Astrocyte (in vitro differentiated cells and primary cell): ENCODE results near the gene LDB1. TPM values are rescaled to one million over a fixed set of nuclear protein-coding genes. Genes with fewer than 3 reads are reported as not detected.

Experiments used
- DNase-seq: peaks from one replicate; pipeline ENCODE4 v3.0.0-alpha.2; 2010; ENCODE audit warnings: low read depth
- FAIRE-seq: peaks from 2 replicates; lab custom pipeline; 2011; peaks lifted over from hg19 to GRCh38; lab: Jason Lieb, UNC
- H2AFZ ChIP-seq: 2 replicates; pipeline ENCODE4 v1.6.0; 2012; ENCODE audit warnings: low read depth, low read length, inconsistent platforms
- H3K27ac ChIP-seq: 2 replicates; pipeline ENCODE4 v1.5.1; 2011; ENCODE audit warnings: low read depth, low read length, inconsistent platforms
- H3K27me3 ChIP-seq: 2 replicates; pipeline ENCODE4 v1.6.0; 2011; ENCODE audit warnings: low read length, inconsistent platforms; ENCODE audit not compliant: insufficient read depth
- H3K36me3 ChIP-seq: 2 replicates; pipeline ENCODE4 v1.5.1; 2011; ENCODE audit warnings: low read length, inconsistent platforms; ENCODE audit not compliant: insufficient read depth
- H3K4me1 ChIP-seq: 2 replicates; pipeline ENCODE4 v1.5.1; 2011; ENCODE audit warnings: low read length, inconsistent platforms; ENCODE audit not compliant: insufficient read depth
- H3K4me2 ChIP-seq: 2 replicates; pipeline ENCODE4 v1.6.0; 2012; ENCODE audit warnings: low read length, inconsistent platforms
- H3K4me3 ChIP-seq: 2 replicates; pipeline ENCODE4 v1.5.1; 2011; ENCODE audit warnings: low read depth, mild to moderate bottlenecking, low read length, inconsistent platforms; ENCODE audit not compliant: insufficient read depth
- H3K79me2 ChIP-seq: 2 replicates; pipeline ENCODE4 v1.6.0; 2012; ENCODE audit warnings: mild to moderate bottlenecking, low read length, inconsistent platforms; ENCODE audit not compliant: insufficient read depth
- H3K9ac ChIP-seq: 2 replicates; pipeline ENCODE4 v1.6.0; 2012; ENCODE audit warnings: mild to moderate bottlenecking, low read length, inconsistent platforms
- H3K9me3 ChIP-seq: 2 replicates; pipeline ENCODE4 v1.5.1; 2012; ENCODE audit warnings: low read depth, mild to moderate bottlenecking, low read length, inconsistent platforms; ENCODE audit not compliant: insufficient read depth
- H4K20me1 ChIP-seq: 2 replicates; pipeline ENCODE4 v1.6.0; 2012; ENCODE audit warnings: low read length, inconsistent platforms; ENCODE audit not compliant: insufficient read depth
- H3K27ac Mint-ChIP-seq: one replicate; pipeline ENCODE4 v1.8.0; 2021; ENCODE audit warnings: mild to moderate bottlenecking, mixed read lengths; ENCODE audit not compliant: unreplicated experiment
- H3K27me3 Mint-ChIP-seq: one replicate; pipeline ENCODE4 v1.8.0; 2021; ENCODE audit warnings: low read depth, mixed read lengths; ENCODE audit not compliant: unreplicated experiment
- H3K36me3 Mint-ChIP-seq: one replicate; pipeline ENCODE4 v1.8.0; 2021; ENCODE audit warnings: low read depth, mixed read lengths; ENCODE audit not compliant: unreplicated experiment
- H3K4me1 Mint-ChIP-seq: one replicate; pipeline ENCODE4 v1.8.0; 2021; ENCODE audit warnings: low read depth, mixed read lengths; ENCODE audit not compliant: unreplicated experiment
- H3K4me3 Mint-ChIP-seq: one replicate; pipeline ENCODE4 v1.8.0; 2021; ENCODE audit warnings: mild to moderate bottlenecking, moderate library complexity, mixed read lengths; ENCODE audit not compliant: unreplicated experiment
- H3K9me3 Mint-ChIP-seq: one replicate; pipeline ENCODE4 v1.8.0; 2021; ENCODE audit warnings: mild to moderate bottlenecking, mixed read lengths; ENCODE audit not compliant: unreplicated experiment
- CTCF ChIP-seq: IDR thresholded peaks from 2 replicates; pipeline ENCODE4 v1.5.1; 2011; ENCODE audit warnings: low read depth, mild to moderate bottlenecking, inconsistent platforms, low read length, moderate library complexity; ENCODE audit not compliant: insufficient read depth
- EZH2 ChIP-seq: IDR thresholded peaks from 2 replicates; pipeline ENCODE4 v1.6.1; 2012; ENCODE audit warnings: mild to moderate bottlenecking, low read length, inconsistent platforms; ENCODE audit not compliant: insufficient read depth
- total RNA-seq: library from RNA; stranded (reverse); gene quantifications from 2 replicates; pipeline ENCODE4 v1.2.1, GENCODE V29; 2021

Gene LDB1
- total RNA-seq, 1 donor from 2014 or later, result 134 TPM

- TF ChIP-seq EZH2, result no peak
- no peak for TF ChIP-seq CTCF
- no peaks in the 10 kb centered on the region for H3K9me3 ChIP-seq
- Mint-ChIP-seq H3K4me3 (no peak overlapping the region), H3K36me3 (peaks cover 47% of the 10 kb centered on the region), H3K4me1 (peaks cover 24% of the 10 kb centered on the region), H3K9me3 (no peaks in the 10 kb centered on the region), H3K27me3 (no peaks in the 10 kb centered on the region), H3K27ac (peak overlapping the region; percentile 44)
- no peak overlapping the region for H2AFZ ChIP-seq
- no peaks in the 10 kb centered on the region for H3K27me3 ChIP-seq
- DNase-seq (no peak), FAIRE-seq (no peak)
- H3K9ac ChIP-seq, result no peak overlapping the region
- peaks cover 64% of the 10 kb centered on the region for H3K79me2 ChIP-seq
- peaks cover 10% of the 10 kb centered on the region for H3K4me1 ChIP-seq
- peaks cover 89% of the 10 kb centered on the region for H4K20me1 ChIP-seq
- peaks cover 52% of the 10 kb centered on the region for H3K36me3 ChIP-seq
- H3K27ac ChIP-seq, result no peak overlapping the region
- no peak overlapping the region for H3K4me3 ChIP-seq
- H3K4me2 ChIP-seq, result no peak overlapping the region
Observed at GRCh38 chr10:102157224-102157623, 37.1 kb upstream of the LDB1 start.

- FAIRE-seq (no peak), DNase-seq (no peak)
- H3K27ac ChIP-seq, result no peak overlapping the region
- peaks cover 86% of the 10 kb centered on the region for H4K20me1 ChIP-seq
- no peak overlapping the region for H3K9ac ChIP-seq
- H3K4me1 ChIP-seq, result peaks cover 20% of the 10 kb centered on the region
- peaks cover 27% of the 10 kb centered on the region for H3K4me1 Mint-ChIP-seq
- H3K36me3 Mint-ChIP-seq, result peaks cover 35% of the 10 kb centered on the region
- TF ChIP-seq CTCF (no peak), EZH2 (no peak)
- no peaks in the 10 kb centered on the region for H3K27me3 ChIP-seq
- H3K9me3 ChIP-seq, result no peaks in the 10 kb centered on the region
- peaks cover 36% of the 10 kb centered on the region for H3K36me3 ChIP-seq
- no peaks in the 10 kb centered on the region for H3K9me3 Mint-ChIP-seq
- no peak overlapping the region for H3K4me2 ChIP-seq
- H3K4me3 Mint-ChIP-seq, result peak overlapping the region; percentile 74
- H3K4me3 ChIP-seq, result no peak overlapping the region
- no peak overlapping the region for H2AFZ ChIP-seq
- no peaks in the 10 kb centered on the region for H3K27me3 Mint-ChIP-seq
- peaks cover 61% of the 10 kb centered on the region for H3K79me2 ChIP-seq
- H3K27ac Mint-ChIP-seq, result peak overlapping the region; percentile 53
Observed at GRCh38 chr10:102154466-102155116, 34.4 kb upstream of the LDB1 start.

- Mint-ChIP-seq H3K27me3 (no peaks in the 10 kb centered on the region), H3K27ac (peak overlapping the region; percentile 99), H3K4me1 (peaks cover 17% of the 10 kb centered on the region), H3K36me3 (peaks cover 29% of the 10 kb centered on the region), H3K9me3 (no peaks in the 10 kb centered on the region), H3K4me3 (peak overlapping the region; percentile 98)
- H2AFZ ChIP-seq, result no peak overlapping the region
- no peak for TF ChIP-seq CTCF
- no peak for TF ChIP-seq EZH2
- H4K20me1 ChIP-seq, result peaks cover 85% of the 10 kb centered on the region
- FAIRE-seq (no peak), DNase-seq (no peak)
- peak overlapping the region; percentile 95 for H3K4me3 ChIP-seq
- H3K27ac ChIP-seq, result peak overlapping the region; percentile 98
- H3K79me2 ChIP-seq, result peaks cover 60% of the 10 kb centered on the region
- H3K9me3 ChIP-seq, result no peaks in the 10 kb centered on the region
- H3K4me1 ChIP-seq, result peaks cover 17% of the 10 kb centered on the region
- peak overlapping the region; percentile 99 for H3K4me2 ChIP-seq
- no peaks in the 10 kb centered on the region for H3K27me3 ChIP-seq
- H3K36me3 ChIP-seq, result peaks cover 40% of the 10 kb centered on the region
- H3K9ac ChIP-seq, result peak overlapping the region; percentile 95
Observed at GRCh38 chr10:102153093-102153620, 33.0 kb upstream of the LDB1 start.
